ENCODE measurements around the gene ZWILCH.

DNA sequence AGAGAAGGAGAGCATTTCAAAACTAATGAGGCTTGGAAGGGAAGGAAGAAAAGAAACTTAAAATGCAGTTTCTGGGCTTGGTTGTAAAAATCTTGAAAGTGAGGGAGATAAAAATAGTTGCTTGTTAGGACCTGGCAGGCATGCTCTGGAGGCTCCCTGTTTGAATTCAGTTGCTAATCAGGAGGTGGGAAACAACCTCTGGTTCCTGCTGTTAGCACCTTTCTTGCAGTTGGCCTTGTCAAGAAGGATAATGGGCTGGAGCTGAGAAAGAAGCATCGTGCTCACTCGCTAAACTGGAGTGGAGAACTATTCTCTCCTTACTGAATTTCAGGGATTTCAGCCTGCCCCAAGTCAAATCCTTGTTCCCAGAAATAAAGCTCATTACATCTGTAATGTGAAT lies 31.0 kb upstream of the ZWILCH start:
- TF ChIP-seq, protein P1, sequence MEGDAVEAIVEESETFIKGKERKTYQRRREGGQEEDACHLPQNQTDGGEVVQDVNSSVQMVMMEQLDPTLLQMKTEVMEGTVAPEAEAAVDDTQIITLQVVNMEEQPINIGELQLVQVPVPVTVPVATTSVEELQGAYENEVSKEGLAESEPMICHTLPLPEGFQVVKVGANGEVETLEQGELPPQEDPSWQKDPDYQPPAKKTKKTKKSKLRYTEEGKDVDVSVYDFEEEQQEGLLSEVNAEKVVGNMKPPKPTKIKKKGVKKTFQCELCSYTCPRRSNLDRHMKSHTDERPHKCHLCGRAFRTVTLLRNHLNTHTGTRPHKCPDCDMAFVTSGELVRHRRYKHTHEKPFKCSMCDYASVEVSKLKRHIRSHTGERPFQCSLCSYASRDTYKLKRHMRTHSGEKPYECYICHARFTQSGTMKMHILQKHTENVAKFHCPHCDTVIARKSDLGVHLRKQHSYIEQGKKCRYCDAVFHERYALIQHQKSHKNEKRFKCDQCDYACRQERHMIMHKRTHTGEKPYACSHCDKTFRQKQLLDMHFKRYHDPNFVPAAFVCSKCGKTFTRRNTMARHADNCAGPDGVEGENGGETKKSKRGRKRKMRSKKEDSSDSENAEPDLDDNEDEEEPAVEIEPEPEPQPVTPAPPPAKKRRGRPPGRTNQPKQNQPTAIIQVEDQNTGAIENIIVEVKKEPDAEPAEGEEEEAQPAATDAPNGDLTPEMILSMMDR (IDR thresholded peaks at IDR 0.05; ENCODE audit: poor library complexity): no peak
- no peak for TF ChIP-seq EZH2phosphoT487 (IDR thresholded peaks at IDR 0.05; ENCODE audit: low read depth, severe bottlenecking, unreplicated experiment)
- no peak for TF ChIP-seq EZH2 (IDR thresholded peaks at IDR 0.05; ENCODE audit: borderline replicate concordance)
